HG02678 (cell line): ENCODE measurements around the gene SYNCRIP.
"Not testable (repeated sequence)": the region's sequence is repeated elsewhere in the genome, so short reads cannot be mapped to it uniquely, and the experiment has no call there.

Experiments
- ATAC-seq: cut with Tn5 transposase; IDR thresholded peaks from one replicate; pipeline ENCODE4 v1.9.1; 2021; ENCODE audit warnings: mild to moderate bottlenecking, moderate library complexity; ENCODE audit not compliant: unreplicated experiment

Gene SYNCRIP

DNA sequence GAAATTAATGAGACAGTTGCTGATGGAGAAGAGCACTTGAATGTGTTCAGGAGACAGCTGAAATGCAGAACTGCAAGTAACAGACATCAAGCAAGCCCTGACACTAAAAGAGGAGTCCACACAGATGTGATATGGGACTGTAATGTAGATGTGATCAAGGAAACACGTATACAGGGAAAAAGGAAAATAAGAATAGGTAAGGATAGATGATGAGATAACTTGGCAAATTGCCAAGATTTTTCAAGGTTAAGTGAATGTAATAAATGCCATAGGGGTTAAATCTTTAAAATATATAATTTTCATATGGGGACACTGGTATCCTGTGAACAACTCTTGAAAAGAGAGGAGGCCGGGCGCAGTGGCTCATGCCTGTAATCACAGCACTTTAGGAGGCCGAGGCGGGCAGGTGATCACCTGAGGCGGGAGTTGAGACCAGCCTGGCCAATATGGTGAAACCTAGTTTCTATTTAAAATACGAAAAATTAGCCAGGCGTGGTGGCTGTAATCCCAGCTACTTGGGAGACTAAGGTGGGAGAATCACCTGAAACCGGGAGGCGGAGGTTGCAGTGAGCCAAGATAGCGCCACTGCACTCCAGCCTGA lies 41.9 kb downstream of the SYNCRIP start:
- ATAC-seq: no peak

DNA sequence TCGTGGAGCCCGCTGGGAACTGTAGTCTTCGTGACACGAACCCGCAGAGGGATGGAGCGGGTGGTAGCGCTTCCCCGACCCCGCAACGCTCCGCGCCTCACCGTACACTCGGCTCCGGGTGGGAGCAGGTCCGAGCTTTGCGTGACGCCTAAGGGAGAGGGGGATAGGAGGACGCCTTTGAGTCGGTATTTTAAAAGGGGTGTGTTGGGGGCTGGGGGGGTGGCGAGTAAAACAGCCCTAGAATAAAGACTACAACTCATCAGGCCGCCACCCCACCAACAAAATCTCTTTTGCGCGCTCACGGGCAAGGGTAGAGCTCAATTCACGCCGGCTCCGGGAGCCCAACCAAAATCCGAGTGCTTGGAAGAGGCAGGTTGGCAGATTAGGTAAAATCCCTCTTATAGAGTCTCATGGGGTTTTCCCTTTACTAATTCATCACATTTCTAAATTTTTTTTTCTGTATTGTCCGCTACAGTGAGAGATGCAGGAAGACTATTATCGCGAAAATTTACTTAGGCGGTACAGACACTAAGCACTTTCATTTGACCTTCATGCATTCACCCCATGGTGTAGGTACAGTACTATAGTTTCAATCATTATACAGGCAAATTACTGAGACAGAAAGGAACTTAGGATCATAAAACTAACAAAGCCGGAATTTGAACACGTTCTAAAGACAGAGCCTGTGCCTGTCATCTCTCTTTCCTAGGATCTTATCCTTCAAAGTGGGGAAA lies 48.3 kb downstream of the SYNCRIP start:
- ATAC-seq: peak; percentile 5

DNA sequence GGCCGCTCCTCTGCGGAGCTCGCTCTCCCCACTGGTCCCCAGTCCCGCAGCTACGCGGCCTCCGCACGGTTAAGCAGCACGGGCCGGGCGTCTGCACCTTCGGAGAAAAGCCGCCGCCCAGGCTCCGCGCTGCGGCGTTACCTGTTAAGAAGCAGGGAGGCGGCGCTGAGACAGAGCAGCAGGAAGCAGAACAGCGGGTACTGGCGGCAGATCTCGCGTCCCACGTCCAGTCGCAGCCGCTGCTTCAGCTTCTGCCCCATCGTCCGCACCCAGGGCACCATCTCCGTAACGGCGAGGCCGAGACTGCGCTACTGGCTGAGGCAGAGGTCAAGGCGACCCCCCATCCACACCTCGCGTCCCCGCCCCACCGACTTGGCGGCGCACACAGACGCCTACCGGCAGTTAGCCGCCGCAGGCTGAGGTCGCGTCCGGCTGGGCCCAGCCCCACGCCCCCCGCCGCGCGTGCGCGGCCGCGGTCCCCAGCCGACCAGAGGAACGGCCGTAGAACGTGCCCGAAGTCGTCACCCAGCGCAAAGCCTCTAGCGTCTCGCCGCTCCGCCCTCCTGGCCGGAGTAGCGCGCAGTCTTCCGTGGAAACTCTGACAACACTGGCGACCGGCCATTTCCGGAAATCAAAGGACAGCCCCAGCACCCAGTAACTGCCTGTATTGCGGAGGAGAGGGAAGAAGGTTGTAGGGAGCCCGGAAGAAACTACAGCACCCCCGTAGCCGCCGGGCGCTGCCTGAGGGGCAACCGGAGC lies 49.1 kb downstream of the SYNCRIP start, which contains the start of gene SNX14:
SNX14 (minus strand) TSS at position 421 of the 759 bp plus-strand sequence; CDS start at position 281, 140 bp downstream.
- ATAC-seq: peak; percentile 84

DNA sequence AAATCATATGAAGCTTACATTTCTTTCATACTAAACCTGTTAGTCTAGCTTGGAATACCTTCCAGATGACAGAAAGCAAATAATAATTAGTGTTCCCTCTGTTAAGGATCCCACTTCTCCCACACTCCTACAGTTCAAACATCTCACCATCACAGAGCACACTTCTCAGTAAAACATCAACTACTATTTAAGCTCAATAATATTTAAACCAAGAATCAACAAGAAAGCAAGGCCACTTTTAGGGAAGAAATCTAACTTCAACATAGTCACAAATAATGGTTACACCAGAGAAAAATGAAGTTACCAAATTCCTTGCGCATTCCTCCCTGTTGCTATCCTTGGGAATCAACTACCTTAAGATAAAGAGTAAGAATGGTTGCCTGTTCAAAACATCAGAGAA lies 50.7 kb downstream of the SYNCRIP start:
- ATAC-seq: no peak

DNA sequence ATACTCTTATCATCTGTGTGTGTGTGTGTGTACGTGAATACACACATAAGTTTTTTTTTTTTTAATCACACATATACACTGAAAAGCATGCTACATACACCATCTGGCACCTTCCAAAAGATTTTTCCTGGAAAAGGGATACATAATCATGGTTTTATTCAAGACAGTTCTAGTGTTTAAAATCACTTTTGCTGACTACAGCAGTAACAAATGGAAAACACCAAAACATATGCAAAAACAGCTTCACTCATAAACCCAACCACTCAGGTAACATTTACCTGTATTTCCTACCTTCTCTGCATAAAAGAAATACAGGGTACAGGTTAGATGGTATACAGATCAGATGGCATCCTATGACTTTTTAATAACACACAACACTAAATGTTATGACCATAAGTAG lies 51.5 kb downstream of the SYNCRIP start:
- ATAC-seq: no peak

DNA sequence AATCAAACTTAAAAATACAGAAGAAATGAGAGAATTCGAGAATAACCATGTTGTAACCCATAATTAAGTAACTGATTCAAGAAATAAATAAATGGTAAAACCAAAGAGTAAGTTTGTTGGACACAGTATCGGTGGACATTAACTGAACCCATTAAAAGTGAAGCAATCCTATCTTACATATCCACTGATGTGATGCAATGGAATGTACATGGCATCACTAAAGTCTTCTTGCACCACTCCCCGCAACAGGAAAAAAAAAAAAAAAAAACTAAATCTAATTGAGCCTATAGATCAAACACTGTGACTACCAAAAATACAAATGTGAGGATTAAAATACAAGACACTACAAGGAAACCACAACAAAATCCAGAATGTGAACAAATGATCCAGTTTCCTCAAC lies 56.9 kb downstream of the SYNCRIP start:
- ATAC-seq: no peak

DNA sequence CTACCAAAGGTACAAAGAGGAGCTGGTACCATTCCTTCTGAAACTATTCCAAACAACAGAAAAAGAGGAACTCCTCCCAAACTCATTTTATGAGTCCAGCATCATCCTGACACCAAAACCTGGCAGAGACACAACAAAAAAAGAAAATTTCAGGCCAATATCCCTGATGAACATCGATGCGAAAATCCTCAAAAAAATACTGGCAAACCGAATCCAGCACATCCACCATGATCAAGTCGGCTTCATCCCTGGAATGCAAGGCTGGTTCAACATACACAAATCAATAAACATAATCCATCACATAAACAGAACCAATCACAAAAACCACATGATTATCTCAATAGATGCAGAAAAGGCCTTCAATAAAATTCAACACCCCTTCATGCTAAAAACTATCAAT lies 59.9 kb downstream of the SYNCRIP start:
- not testable (repeated sequence) for ATAC-seq

DNA sequence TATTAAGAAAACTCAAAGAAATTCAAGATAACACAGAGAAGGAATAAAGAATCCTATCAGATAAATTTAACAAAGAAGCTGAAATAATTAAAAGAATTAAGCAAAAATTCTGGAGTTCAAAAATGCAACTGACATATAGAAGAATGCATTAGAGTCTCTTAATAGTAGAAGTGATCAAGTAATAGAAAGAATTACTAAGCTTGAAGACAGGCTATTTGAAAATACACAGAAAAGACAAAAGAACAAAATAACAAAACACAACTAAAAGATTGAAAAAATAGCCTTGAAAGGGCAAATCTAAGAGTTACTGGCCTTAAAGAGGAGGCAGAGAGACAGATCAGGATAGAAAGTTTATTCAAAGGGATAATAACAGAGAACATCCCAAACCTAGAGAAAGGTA lies 61.1 kb downstream of the SYNCRIP start:
- no peak for ATAC-seq

DNA sequence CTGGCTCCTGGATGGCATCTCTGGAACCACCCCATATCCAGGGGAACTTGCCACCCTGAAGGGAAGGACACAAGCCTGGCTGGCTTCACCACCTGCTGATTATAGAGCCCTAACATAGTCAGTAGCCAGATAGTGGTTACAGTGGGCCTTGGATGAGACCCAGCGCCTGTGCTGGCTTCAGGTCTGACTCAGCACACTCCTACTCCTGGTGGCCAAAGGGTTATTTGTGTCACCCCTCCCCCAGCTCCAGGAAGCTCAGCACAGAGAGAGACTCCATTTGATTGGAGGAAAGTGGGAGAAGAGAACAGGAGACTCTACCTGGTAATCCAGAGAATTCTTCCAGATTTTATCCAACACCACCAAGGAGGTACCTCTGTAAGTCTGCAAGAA lies 61.8 kb downstream of the SYNCRIP start:
- ATAC-seq: peak; percentile 83

DNA sequence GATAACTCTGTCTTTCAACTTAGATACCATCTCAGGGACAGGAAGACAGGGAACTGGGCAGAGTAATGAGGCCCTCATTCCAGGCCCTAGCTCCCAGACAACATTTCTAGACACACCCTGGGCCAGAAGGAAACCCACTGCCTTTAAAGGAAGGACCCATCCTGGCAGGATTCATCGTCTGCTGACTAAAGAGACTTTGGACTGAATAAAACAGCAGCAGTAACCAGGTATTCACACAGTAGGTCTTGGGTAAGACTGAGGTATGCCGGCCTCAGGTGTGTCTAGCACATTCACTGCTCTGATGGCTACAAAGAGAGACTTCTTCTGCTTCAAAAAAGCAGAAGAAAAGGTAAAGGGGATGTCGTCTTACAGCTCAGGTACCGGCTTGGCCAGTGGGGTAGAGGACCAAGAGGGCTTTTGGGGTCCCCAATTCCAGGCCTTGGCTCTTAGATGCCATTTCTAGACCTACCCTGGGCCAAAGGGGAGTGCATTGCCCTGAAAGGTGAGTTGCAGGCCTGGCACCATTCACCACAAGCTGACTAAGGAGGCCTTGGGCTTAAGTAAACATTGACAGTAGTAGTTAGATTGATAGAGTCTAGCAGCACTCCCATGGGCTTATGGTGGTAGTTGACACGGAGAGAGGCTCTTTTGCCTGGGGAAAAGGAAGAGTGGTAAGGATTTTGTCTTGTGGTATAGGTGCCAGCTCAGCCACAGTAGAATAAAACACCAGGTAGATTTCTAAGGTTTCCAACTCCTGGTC lies 62.4 kb downstream of the SYNCRIP start:
- no peak for ATAC-seq

DNA sequence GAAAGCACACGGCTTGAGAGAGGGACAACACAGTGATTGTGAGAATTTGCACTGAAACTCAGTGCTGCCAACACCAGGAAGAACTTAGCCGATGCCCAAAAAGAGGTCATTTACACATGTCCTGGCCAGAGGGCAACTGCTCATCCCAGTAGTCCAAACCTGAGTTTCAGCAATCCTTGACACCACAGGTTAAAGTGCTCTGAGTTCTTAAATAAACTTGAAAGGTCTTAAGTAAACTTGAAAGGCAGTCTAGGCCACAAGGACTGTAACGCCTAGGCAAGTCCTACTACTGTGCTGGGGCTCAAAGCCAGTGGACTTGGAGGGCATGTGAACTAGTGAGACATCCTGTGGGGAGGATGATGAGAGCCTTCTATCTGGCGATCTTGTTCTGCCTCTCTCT lies 63.1 kb downstream of the SYNCRIP start:
- no peak for ATAC-seq

DNA sequence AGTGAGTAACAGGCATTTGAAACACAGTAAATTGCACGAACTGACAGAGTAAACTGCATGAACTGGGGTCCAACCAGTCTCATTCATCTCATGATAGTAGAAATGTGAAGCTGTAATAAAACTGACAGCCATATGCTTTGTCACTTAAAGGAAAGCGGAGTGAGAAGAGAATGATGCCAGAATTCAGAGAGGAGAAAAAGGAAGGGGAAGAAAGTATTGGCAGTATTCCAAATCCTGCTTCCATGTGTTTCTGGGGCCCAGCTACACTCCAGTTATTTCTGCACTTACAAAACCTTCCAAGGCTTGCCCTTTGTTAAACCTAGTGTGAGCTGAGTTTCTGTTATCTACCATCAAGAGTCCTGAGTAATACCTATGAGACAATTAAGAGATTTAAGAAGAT lies 66.2 kb downstream of the SYNCRIP start:
- ATAC-seq: no peak

DNA sequence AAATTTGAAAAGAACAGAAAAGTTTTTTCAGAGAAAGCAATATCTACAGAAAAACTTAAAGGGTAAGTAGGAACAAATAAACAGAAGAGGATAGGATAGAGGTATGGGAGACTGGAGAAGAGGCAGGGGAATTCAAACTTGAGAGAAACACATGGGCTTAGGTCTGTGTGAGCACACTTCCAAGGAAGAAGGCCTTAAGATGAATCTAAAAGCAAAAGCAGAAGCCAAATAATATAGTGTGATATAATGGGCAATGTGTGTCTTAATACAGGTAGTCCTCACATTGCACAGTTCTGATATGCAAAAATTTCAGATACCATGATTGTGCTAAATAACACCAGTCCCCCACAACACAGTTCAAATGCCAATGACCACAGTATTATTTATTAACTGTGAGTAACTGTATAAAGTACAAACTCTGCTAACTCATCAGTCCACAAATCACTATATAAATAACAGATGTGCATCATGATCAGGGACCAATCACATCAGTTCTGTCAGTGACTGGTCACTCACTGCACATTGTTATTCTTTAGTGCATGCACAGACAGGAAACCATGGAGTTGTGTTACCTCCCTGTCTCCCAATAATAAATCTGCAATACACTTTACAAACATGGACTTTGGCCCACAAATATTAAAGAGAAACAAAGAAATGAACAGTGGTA lies 67.6 kb downstream of the SYNCRIP start:
- no peak for ATAC-seq

DNA sequence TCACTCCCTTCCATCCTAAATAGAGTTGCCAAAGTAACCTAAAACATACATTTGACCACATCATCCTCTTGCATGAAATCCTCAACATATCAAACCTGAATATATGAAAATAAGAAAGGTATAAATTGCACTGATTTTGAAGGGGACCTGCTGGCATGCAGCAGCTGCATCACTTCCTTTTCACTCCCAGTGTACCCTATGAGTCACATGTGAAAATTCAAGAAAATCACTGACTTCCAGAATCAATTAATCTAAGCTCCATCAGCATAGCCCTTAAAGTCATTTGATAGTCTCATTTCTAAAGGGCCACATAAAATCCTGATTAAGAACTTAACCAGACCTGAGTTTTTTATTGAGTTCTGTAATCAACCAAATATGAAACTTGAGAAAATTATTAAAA lies 73.4 kb downstream of the SYNCRIP start:
- no peak for ATAC-seq

DNA sequence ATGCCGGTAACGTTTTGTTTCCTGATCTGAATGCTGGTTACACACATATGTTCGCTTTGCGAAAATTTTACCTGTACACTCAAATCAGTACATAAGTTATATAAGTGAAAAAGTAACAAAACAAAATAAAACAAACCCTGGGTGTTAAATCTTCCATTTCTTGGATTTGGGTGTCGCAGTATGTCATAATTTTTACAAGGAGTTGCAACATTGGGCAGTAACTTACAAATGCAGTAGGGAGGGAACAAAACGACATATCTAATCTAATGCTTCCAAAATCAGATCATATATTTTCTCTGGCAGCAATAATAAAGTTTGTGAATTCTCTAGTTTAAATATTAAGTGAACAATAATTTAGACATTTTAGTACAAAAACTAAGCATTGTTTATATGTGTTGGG lies 74.3 kb downstream of the SYNCRIP start:
- ATAC-seq: no peak

DNA sequence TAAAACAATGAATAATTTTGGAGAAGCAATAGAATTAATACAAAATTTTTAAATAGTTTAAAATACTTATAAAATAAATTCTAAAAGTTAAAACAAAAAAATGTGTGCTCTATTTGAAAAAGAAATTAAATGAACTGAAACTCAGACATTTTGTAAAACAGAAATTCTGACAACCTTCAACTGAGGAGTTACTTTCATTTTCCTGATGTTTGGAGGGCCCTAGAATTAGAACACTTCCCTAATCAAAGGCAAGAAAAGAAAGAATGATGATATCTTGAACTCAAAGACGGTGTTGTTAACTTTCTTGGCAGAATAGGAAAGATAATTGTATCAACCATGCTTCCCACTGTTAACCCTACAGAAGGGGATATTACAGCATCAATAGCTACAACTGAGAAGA lies 77.0 kb downstream of the SYNCRIP start:
- ATAC-seq: no peak

DNA sequence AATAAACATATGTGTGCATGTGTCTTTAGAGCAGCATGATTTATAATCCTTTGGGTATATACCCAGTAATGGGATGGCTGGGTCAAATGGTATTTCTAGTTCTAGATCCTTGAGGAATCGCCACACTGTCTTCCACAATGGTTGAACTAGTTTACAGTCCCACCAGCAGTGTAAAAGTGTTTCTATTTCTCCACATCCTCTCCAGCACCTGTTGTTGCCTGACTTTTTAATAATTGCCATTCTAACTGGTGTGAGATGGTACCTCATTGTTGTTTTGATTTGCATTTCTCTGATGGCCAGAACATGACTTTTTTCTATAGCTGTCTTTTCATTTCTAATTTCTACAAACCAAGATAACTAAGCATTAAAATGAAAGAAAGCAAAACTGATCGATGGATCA lies 78.5 kb downstream of the SYNCRIP start:
- not testable (repeated sequence) for ATAC-seq
